Panc1 (cell line): ENCODE data around the gene ADGRA1.

Experiments used
- CTCF ChIP-seq: fragments of 450-650 bp; IDR thresholded peaks from 2 replicates; pipeline ENCODE4 v1.5.1; 2017; ENCODE audit warnings: mild to moderate bottlenecking
- SIN3A ChIP-seq: IDR thresholded peaks from 2 replicates; pipeline ENCODE4 v1.6.1; 2012; ENCODE audit warnings: low read depth, mild to moderate bottlenecking, low read length, moderate library complexity, borderline replicate concordance; ENCODE audit not compliant: insufficient read depth

DNA sequence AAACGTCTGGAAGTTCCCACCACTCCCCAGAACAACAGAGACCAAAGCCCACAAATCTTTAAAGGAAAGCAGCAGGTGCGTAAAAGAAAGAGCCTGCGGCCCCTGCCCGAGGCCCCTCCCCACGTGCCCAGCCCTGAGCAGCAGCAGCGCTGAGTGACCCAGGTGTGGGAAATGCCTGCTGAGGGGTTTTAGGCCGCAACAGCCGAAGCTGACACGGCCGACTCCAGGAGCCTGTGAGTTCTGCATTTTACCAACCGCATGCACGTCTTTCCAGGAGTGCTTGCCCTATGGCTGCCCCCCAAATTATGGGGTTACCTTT lies 70.7 kb downstream of the ADGRA1 start:
- TF ChIP-seq CTCF: no peak
- TF ChIP-seq SIN3A: no peak
